PC-9 (cell line): ENCODE measurements around the gene MICAL3.

ENCODE experiments used
- CTCF ChIP-seq: fragments of 200-600 bp; sonication (generic); conservative IDR thresholded peaks from 2 replicates; pipeline ENCODE4 v1.6.1; 2017; ENCODE audit warnings: mixed run types, antibody characterized with exemption, mild to moderate bottlenecking, moderate library complexity
- EZH2 ChIP-seq: fragments of 200-600 bp; sonication (generic); IDR thresholded peaks from 2 replicates; pipeline ENCODE4 v1.8.0; 2017; ENCODE audit warnings: antibody characterized with exemption, low read depth

GRCh38 chr22:17842386-17842785 is 182.0 kb downstream of the MICAL3 start:
- TF ChIP-seq CTCF (no peak), EZH2 (no peak)
